Mucosa of descending colon (tissue), 3 donors: Measurements from ENCODE around the gene WDR93. TPM values are rescaled to one million over a fixed set of nuclear protein-coding genes. Genes with fewer than 3 reads are reported as not detected.

Experiments
- ATAC-seq: fragments of 200-7000 bp; cut with Tn5 transposase; one replicate; pipeline ENCODE4 v1.9.1; 2020; ENCODE audit warnings: mild to moderate bottlenecking, moderate library complexity
- DNase-seq, 3 donors: peaks; one replicate each; pipeline ENCODE4 v3.0.0-alpha.2; 2020
- H3K36me3 ChIP-seq: fragments of 200-600 bp; one replicate; pipeline ENCODE4 v1.8.0; 2021; ENCODE audit warnings: low read depth, mild to moderate bottlenecking
- H3K4me1 ChIP-seq: fragments of 200-600 bp; one replicate; pipeline ENCODE4 v1.8.0; 2021; ENCODE audit warnings: low read depth, mild to moderate bottlenecking
- H3K4me3 ChIP-seq: fragments of 200-600 bp; one replicate; pipeline ENCODE4 v1.8.0; 2021; ENCODE audit warnings: mild to moderate bottlenecking
- H3K9me3 ChIP-seq: fragments of 200-600 bp; one replicate; pipeline ENCODE4 v1.8.0; 2021; ENCODE audit warnings: mild to moderate bottlenecking
- CTCF ChIP-seq: fragments of 200-600 bp; IDR thresholded peaks from one replicate; pipeline ENCODE4 v1.8.0; 2022; ENCODE audit warnings: antibody characterized with exemption, mild to moderate bottlenecking
- intact Hi-C, 2 donors: fragments of 100-400 bp; cut with DNase I in 1 of 2; cut with micrococcal nuclease in 1 of 2; formaldehyde crosslinking; loops; one replicate each; pipeline versions ENCODE4 v1.11.0 to v1.11.1; 2022; cut with DNase I, micrococcal nuclease
- total RNA-seq, 3 donors: library from RNA; stranded (reverse); fragmentation: NEBNext Ultra II Directional in 2 of 3; extraction: Animal tissue kit (Norgen Biotek cat#: 25700) in 2 of 3; gene quantifications; one replicate each; pipeline versions ENCODE4 v1.2.1 to v1.2.4, GENCODE V29; 2021 to 2023
- donor health status: DM: no; HTN: no; CAD: no; lungs with moderate emphysema.
- donor health status: DM: no; HTN: no; CAD: no.
- donor health status: DM: no; HTN: yes; CAD: no.

WDR93 gene
- total RNA-seq, 3 donors from 2014 or later, result 0.14 TPM; not detected in 2

- Histone ChIP-seq H3K36me3 (no peaks in the 10 kb centered on the region), H3K4me3 (no peak overlapping the region), H3K4me1 (no peaks in the 10 kb centered on the region), H3K9me3 (no peaks in the 10 kb centered on the region)
- intact Hi-C loops, result loop anchor here in 1 of 2 donors (10.0 kb wide), 1 partner anchor 88 kb away; no protein-coding TSS in a partner anchor
- ATAC-seq, result no peak
- TF ChIP-seq CTCF, result no peak
- no peak for DNase-seq
These were observed 42.0 kb downstream of the WDR93 start for GRCh38 chr15:89732451-89733172.

- no peaks in the 10 kb centered on the region for H3K4me1 ChIP-seq
- intact Hi-C loops, result loop anchor here in 1 of 2 donors (10.0 kb wide), 1 partner anchor 91 kb away; no protein-coding TSS in a partner anchor
- no peaks in the 10 kb centered on the region for H3K36me3 ChIP-seq
- TF ChIP-seq CTCF, result no peak
- H3K9me3 ChIP-seq, result no peaks in the 10 kb centered on the region
- DNase-seq (no peak), ATAC-seq (no peak)
- H3K4me3 ChIP-seq, result no peak overlapping the region
These were observed 45.2 kb downstream of the WDR93 start for GRCh38 chr15:89735773-89736172.

- intact Hi-C loops, result no loop called here
- H3K4me1 ChIP-seq, result no peaks in the 10 kb centered on the region
- H3K9me3 ChIP-seq, result no peaks in the 10 kb centered on the region
- peak; percentile 85 for TF ChIP-seq CTCF
- ATAC-seq (peak; percentile 93), DNase-seq (peak in 1 of 3 donors; percentile 82)
- H3K4me3 ChIP-seq, result no peak overlapping the region
- no peaks in the 10 kb centered on the region for H3K36me3 ChIP-seq
These were observed 49.5 kb downstream of the WDR93 start for GRCh38 chr15:89740137-89740536.

- no peak for TF ChIP-seq CTCF
- intact Hi-C loops, result no loop called here
- ATAC-seq (no peak), DNase-seq (no peak)
- H3K4me3 ChIP-seq, result no peak overlapping the region
- no peaks in the 10 kb centered on the region for H3K36me3 ChIP-seq
- H3K9me3 ChIP-seq, result no peaks in the 10 kb centered on the region
- peaks cover 3% of the 10 kb centered on the region for H3K4me1 ChIP-seq
These were observed 52.4 kb downstream of the WDR93 start for GRCh38 chr15:89743011-89743410.

- Histone ChIP-seq H3K9me3 (no peaks in the 10 kb centered on the region), H3K4me3 (no peak overlapping the region), H3K36me3 (no peaks in the 10 kb centered on the region), H3K4me1 (peaks cover 7% of the 10 kb centered on the region)
- DNase-seq (no peak), ATAC-seq (no peak)
- TF ChIP-seq CTCF, result no peak
- intact Hi-C loops, result no loop called here
These were observed 53.0 kb downstream of the WDR93 start for GRCh38 chr15:89743594-89743993.
